RWPE1 (cell line): ENCODE results near the gene NEO1.
"Not testable (repeated sequence)": the region's sequence is repeated elsewhere in the genome, so short reads cannot be mapped to it uniquely, and the experiment has no call there.

Experiments
- CTCF ChIA-PET: fragments of 350-600 bp; sonication (Branson Sonifier 250); formaldehyde crosslinking; extraction: SDS; loops from one replicate; lab custom pipeline; 2021; lab: Yijun Ruan, JAX
- POLR2A ChIA-PET: fragments of 400-600 bp; formaldehyde crosslinking; extraction: SDS; loops from one replicate; lab custom pipeline; 2020; ENCODE audit warnings: antibody characterized with exemption; ENCODE audit not compliant: low non-redundant PET; lab: Yijun Ruan, JAX
- DNase-seq: peaks from one replicate; pipeline ENCODE4 v3.0.0; 2012; ENCODE audit warnings: low spot score
- H3K27ac ChIP-seq: fragments of 450-650 bp; 2 replicates; pipeline ENCODE4 v1.5.1; 2017
- CTCF ChIP-seq: fragments of 450-650 bp; conservative IDR thresholded peaks from 2 replicates; pipeline ENCODE4 v1.5.1; 2017; ENCODE audit warnings: low read depth, mild to moderate bottlenecking

Gene NEO1

GRCh38 chr15:73295630-73296286 is 243.5 kb downstream of the NEO1 start:
- CTCF ChIA-PET, result interaction anchor here (0.6 to 0.7 kb wide), 2 partner anchors 20 to 215 kb away, joined by 3 read pairs; no protein-coding TSS in a partner anchor
- POLR2A ChIA-PET, result no interaction called here
- peak; percentile 42 for DNase-seq

DNA sequence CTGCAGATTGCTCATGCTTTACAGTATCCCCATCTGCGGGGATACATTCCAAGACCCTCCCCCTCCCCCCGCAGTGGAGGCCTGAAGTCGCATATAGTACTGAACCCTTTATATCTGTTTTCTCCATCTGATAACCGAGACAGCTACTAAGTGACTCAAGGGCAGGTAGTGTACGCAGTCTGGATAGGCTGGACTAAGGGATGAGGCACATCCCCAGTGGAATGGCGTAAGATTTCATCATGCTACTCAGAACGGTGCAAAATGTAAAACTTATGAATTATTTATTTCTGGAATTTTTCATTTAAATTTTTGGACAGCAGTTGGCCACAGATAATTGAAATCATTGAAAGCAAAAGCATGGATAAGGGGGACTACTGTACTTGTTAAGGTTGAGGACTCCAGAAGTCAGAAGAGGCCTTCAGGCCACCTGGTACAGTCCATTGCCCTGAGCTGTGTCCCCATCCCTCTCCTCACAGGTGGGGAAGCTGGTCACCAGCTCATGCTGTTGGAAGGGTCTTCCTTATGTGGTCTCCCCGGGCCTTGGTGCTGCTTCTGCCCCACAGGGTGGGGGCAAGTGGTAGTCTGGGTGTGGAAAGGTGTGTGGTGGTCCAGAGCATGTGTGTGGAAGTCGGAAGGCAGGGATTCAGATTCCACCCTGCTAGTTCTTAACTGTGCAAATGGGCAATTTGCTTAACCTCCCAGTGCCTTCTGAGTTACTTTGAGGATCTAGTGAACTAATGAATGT is 244.5 kb downstream of the NEO1 start:
- ChIA-PET CTCF (interaction anchor here (0.7 kb wide), 1 partner anchor 216 kb away, joined by 3 read pairs; no protein-coding TSS in a partner anchor), POLR2A (no interaction called here)

More at GRCh38 chr15:73295630-73296286, 243.5 kb downstream of the NEO1 start:
- TF ChIP-seq CTCF, result no peak
- H3K27ac ChIP-seq, result no peak overlapping the region

GRCh38 chr15:73298522-73299245 is 246.4 kb downstream of the NEO1 start:
- ChIA-PET CTCF (interaction anchor here (0.6 to 0.7 kb wide), 3 partner anchors 22 to 402 kb away, joined by 3 read pairs; no protein-coding TSS in a partner anchor), POLR2A (no interaction called here)
- no peak for TF ChIP-seq CTCF
- DNase-seq, result no peak
- H3K27ac ChIP-seq, result no peak overlapping the region

More for the DNA sequence above, 244.5 kb downstream of the NEO1 start:
- no peak for TF ChIP-seq CTCF
- DNase-seq, result no peak
- no peak overlapping the region for H3K27ac ChIP-seq

DNA sequence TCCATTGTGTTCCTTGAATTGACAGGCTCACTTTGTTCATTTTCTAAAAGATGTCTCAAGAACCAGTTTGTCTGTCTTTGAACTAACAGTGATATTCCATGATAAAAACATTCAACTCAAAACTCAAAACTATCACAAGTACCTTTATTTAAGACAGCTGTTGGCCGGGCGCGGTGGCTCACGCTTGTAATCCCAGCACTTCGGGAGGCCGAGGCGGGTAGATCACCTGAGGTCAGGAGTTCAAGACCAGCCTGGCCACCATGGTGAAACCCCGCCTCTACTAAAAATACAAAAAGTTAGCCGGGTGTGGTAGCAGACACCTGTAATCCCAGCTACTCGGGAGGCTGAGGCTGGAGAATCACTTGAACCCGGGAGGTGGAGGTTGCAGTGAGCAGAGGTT is 248.0 kb downstream of the NEO1 start:
- H3K27ac ChIP-seq, DNase-seq, CTCF ChIA-PET: not testable (repeated sequence)
- POLR2A ChIA-PET, result interaction anchor here (0.5 kb wide), 1 partner anchor 11 kb away, joined by 3 read pairs; no protein-coding TSS in a partner anchor

DNA sequence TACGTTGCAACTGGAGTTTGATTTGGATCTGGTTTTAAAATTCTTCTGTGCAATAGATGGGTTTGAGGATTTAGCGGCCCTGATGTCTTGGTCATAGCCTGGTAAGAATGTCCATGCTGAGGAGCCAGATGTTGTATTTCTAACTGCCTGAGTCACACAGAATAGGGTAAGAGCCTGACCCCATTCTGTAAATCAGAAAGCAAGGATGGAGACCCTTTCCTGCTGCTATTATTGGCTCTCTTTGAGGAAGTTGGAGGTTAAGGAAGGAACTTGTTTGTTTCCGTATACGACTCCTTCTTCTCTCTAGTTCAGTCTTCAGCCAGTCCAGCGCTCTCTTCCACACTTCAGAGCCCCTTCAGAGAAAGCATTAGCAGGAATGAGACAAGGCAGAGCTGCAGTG is 251.4 kb downstream of the NEO1 start:
- TF ChIP-seq CTCF, result no peak
- no peak for DNase-seq
- POLR2A ChIA-PET, result no interaction called here
- CTCF ChIA-PET, result interaction anchor here (1.6 kb wide), 1 partner anchor 333 kb away, joined by 4 read pairs; no protein-coding TSS in a partner anchor
- H3K27ac ChIP-seq, result no peak overlapping the region

GRCh38 chr15:73305331-73306211 is 253.3 kb downstream of the NEO1 start:
- CTCF ChIA-PET, result interaction anchor here (0.5 to 1.6 kb wide), 10 partner anchors 13 to 476 kb away, joined by 3 to 6 read pairs (median 3); no protein-coding TSS in a partner anchor

More at GRCh38 chr15:73305331-73306211, 253.3 kb downstream of the NEO1 start:
- peak; percentile 74 for DNase-seq
- TF ChIP-seq CTCF, result peak; percentile 73
- H3K27ac ChIP-seq, result no peak overlapping the region
- POLR2A ChIA-PET, result no interaction called here
